Fibroblast of lung (primary cell): ENCODE data around the gene CORO6. TPM values are rescaled to one million over a fixed set of nuclear protein-coding genes. Genes with fewer than 3 reads are reported as not detected.

Experiments used
- DNase-seq, 2 donors: peaks; one replicate each; pipeline versions ENCODE4 v3.0.0 to v3.0.0-alpha.2; 2010; ENCODE audit warnings: low read depth in 2 of 2
- H2AFZ ChIP-seq: 2 replicates; pipeline ENCODE4 v1.5.1; 2012; ENCODE audit warnings: low read length, control low read depth, inconsistent platforms
- H3K27ac ChIP-seq: 2 replicates; pipeline ENCODE4 v1.5.1; 2011; ENCODE audit warnings: low read length, control low read depth; ENCODE audit not compliant: insufficient read depth
- H3K27me3 ChIP-seq: 2 replicates; pipeline ENCODE4 v1.5.1; 2011; ENCODE audit warnings: mild to moderate bottlenecking, low read length; ENCODE audit not compliant: control insufficient read depth, insufficient read depth
- H3K36me3 ChIP-seq: 2 replicates; pipeline ENCODE4 v1.5.1; 2011; ENCODE audit warnings: low read length; ENCODE audit not compliant: control insufficient read depth, insufficient read depth
- H3K4me1 ChIP-seq: 2 replicates; pipeline ENCODE4 v1.5.1; 2011; ENCODE audit warnings: low read length; ENCODE audit not compliant: control insufficient read depth, insufficient read depth; ENCODE audit errors: extremely low read depth
- H3K4me2 ChIP-seq: 2 replicates; pipeline ENCODE4 v1.5.1; 2011; ENCODE audit warnings: low read length, control low read depth; ENCODE audit not compliant: insufficient read depth; ENCODE audit errors: extremely low read depth
- H3K4me3 ChIP-seq, 4 experiments: fragments of 200-600 bp in 1 of 4; sonication (generic) in 1 of 4; replicated peaks in 1 of 4; 2 replicates each; pipeline ENCODE4 v1.5.1; 2011 to 2016; ENCODE audit warnings: low read length in 4 of 4, low read depth in 3 of 4, mild to moderate bottlenecking in 3 of 4, control low read depth in 2 of 4, inconsistent platforms in 1 of 4, mixed read lengths in 1 of 4; ENCODE audit not compliant: insufficient read depth in 1 of 4; ENCODE audit errors: control extremely low read depth in 1 of 4
- H3K79me2 ChIP-seq: 2 replicates; pipeline ENCODE4 v1.5.1; 2012; ENCODE audit warnings: mild to moderate bottlenecking, low read length, inconsistent platforms; ENCODE audit not compliant: control insufficient read depth, insufficient read depth
- H3K9ac ChIP-seq: 2 replicates; pipeline ENCODE4 v1.5.1; 2011; ENCODE audit warnings: mild to moderate bottlenecking, low read length, control low read depth; ENCODE audit not compliant: insufficient read depth
- H3K9me3 ChIP-seq: 2 replicates; pipeline ENCODE4 v1.5.1; 2012; ENCODE audit warnings: low read depth, low read length; ENCODE audit not compliant: control insufficient read depth, insufficient read depth
- H4K20me1 ChIP-seq: 2 replicates; pipeline ENCODE4 v1.5.1; 2011; ENCODE audit warnings: low read length; ENCODE audit not compliant: control insufficient read depth, insufficient read depth; ENCODE audit errors: extremely low read depth
- EZH2 ChIP-seq: IDR thresholded peaks from 2 replicates; pipeline ENCODE4 v1.5.1; 2012; ENCODE audit warnings: low read length, control low read depth, mild to moderate bottlenecking; ENCODE audit errors: missing control alignments
- polyA plus RNA-seq, 2 donors: library from polyadenylated mRNA; depleted of rRNA in 1 of 2; stranded (reverse) in 1 of 2; unstranded in 1 of 2; fragments of >200 nt; gene quantifications; 2 replicates each; pipeline ENCODE4 v1.2.1, GENCODE V29; 2011 to 2012; ENCODE audit warnings: missing spikeins in 1 of 2
- total RNA-seq: library from RNA; depleted of rRNA; stranded (reverse); fragments of >200 nt; gene quantifications from 2 replicates; pipeline ENCODE4 v1.2.1, GENCODE V29; 2014
- TF ChIP-seq, protein P1 (sequence below), 2 donors: IDR thresholded peaks in 1 of 2; conservative IDR thresholded peaks in 1 of 2; 1 replicate in 1 of 2; 2 replicates in 1 of 2; pipeline ENCODE4 v1.5.1; 2011 to 2012; ENCODE audit warnings: low read length in 2 of 2, control low read depth in 1 of 2, inconsistent platforms in 1 of 2, low read depth in 1 of 2, mild to moderate bottlenecking in 1 of 2

CORO6 gene
- total and polyA plus RNA-seq, 2 donors (not counting 1 experiment from before 2014, with no cell fraction given): 8.0 to 19.3 TPM

DNA sequence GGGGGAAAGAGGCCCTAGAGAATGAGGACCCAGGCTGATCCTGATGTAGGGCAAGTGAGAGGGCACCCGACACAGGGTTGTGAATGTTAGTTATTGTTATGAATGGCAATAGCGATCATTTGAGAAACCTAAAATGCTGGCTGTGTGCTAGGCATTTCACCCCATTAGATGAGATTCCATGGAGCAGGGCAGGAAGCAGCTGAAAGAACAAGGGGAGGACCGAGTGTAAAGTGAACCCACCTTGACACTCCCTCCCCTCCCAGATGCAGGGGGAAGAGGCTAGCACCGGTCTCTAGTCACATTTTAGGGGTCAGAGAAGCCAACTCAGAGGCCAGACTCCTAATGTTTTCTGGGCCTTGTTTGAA, 553 bp upstream of the CORO6 start:
- Histone ChIP-seq H3K4me3 (peak overlapping the region in 1 of 4 experiments; percentile 80), H3K4me2 (no peak overlapping the region)
- DNase-seq: no peak

DNA sequence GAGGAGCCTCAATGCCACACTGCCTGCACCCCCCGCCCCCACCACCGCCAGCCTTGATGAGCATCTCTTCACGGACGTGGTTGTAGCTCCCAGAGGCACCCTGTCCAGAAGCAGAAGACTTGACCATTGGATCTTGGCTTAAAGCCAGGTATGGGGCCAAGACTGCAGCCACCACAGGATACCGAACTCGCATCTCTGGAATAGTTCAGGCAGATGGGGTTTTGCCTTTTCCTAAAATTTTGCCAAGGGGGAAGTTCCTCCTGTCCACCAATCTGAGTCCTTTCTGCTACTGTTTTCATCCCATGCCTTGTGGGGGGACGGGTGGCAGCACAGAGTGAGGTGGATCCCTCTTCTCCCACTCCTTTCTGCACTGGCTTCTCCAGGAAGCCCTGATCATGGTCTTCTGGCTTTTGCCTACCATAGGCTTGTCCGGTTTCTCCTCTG, 939 bp downstream of the CORO6 start:
- no peaks in the 10 kb centered on the region for H3K9me3 ChIP-seq
- no peaks in the 10 kb centered on the region for H3K27me3 ChIP-seq
- no peak for DNase-seq
- no peaks in the 10 kb centered on the region for H3K79me2 ChIP-seq
- H3K4me2 ChIP-seq: peak overlapping the region; percentile 82
- no peak overlapping the region for H3K9ac ChIP-seq
- no peak overlapping the region for H2AFZ ChIP-seq
- H3K27ac ChIP-seq: peak overlapping the region; percentile 60
- TF ChIP-seq, protein P1, sequence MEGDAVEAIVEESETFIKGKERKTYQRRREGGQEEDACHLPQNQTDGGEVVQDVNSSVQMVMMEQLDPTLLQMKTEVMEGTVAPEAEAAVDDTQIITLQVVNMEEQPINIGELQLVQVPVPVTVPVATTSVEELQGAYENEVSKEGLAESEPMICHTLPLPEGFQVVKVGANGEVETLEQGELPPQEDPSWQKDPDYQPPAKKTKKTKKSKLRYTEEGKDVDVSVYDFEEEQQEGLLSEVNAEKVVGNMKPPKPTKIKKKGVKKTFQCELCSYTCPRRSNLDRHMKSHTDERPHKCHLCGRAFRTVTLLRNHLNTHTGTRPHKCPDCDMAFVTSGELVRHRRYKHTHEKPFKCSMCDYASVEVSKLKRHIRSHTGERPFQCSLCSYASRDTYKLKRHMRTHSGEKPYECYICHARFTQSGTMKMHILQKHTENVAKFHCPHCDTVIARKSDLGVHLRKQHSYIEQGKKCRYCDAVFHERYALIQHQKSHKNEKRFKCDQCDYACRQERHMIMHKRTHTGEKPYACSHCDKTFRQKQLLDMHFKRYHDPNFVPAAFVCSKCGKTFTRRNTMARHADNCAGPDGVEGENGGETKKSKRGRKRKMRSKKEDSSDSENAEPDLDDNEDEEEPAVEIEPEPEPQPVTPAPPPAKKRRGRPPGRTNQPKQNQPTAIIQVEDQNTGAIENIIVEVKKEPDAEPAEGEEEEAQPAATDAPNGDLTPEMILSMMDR (conservative IDR thresholded peaks at IDR 0.05 in 1 of 2, IDR thresholded peaks at IDR 0.05 in 1 of 2; ENCODE audit: low read depth in 1 of 2, low read length in 2 of 2): no peak
- TF ChIP-seq EZH2: no peak
- H4K20me1 ChIP-seq: no peaks in the 10 kb centered on the region
- no peaks in the 10 kb centered on the region for H3K36me3 ChIP-seq
- peak overlapping the region; percentile 56 to 86 (median 78) for H3K4me3 ChIP-seq
- H3K4me1 ChIP-seq: peaks cover 22% of the 10 kb centered on the region

More for the DNA sequence above, 553 bp upstream of the CORO6 start:
- H2AFZ ChIP-seq: no peak overlapping the region
- H3K9me3 ChIP-seq: no peaks in the 10 kb centered on the region
- no peak for TF ChIP-seq EZH2
- TF ChIP-seq, protein P1 (conservative IDR thresholded peaks at IDR 0.05 in 1 of 2, IDR thresholded peaks at IDR 0.05 in 1 of 2; ENCODE audit: low read depth in 1 of 2, low read length in 2 of 2): no peak
- no peaks in the 10 kb centered on the region for H4K20me1 ChIP-seq
- peaks cover 19% of the 10 kb centered on the region for H3K4me1 ChIP-seq
- no peak overlapping the region for H3K9ac ChIP-seq
- no peaks in the 10 kb centered on the region for H3K27me3 ChIP-seq
- no peak overlapping the region for H3K27ac ChIP-seq
- no peaks in the 10 kb centered on the region for H3K79me2 ChIP-seq
- peaks cover 1% of the 10 kb centered on the region for H3K36me3 ChIP-seq

DNA sequence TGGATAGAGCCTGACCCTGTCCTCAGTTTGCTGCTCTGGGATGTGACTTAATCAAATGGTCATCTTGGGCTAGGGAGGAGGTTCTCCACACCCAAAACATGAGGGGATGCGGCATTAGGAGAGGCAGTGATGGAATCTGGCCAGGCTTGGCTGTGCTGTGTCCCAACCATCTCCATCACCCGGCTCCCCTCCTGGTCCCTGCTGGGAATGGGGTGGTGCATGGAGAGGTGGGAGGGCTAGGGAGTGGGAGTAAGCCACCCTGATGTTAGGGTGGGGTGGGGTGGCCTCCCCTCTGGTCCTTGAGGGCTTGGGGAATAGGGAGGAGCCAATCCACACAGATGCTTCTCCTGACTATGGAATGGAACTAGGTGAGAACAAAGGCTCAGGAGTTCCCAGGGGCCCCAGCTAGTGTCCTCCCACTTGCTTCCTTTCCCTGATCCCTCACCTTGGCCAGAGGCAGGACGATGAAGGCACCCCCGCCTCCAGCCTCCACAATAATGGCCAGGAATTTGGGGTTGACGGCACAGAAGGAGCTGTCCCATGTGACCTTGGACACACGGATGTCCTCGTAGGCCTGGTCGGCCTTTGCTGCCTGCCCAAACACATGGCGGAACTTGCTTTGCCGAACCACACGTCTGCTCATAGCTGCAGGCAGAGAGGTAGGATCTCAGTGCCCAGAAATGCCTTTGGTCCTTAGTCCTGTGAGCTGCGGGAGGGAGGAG, 1.8 kb downstream of the CORO6 start:
- Histone ChIP-seq H3K4me1 (peaks cover 24% of the 10 kb centered on the region), H3K4me3 (no peak overlapping the region), H4K20me1 (no peaks in the 10 kb centered on the region), H3K9ac (no peak overlapping the region), H3K27me3 (no peaks in the 10 kb centered on the region), H3K27ac (no peak overlapping the region), H2AFZ (no peak overlapping the region), H3K79me2 (no peaks in the 10 kb centered on the region), H3K9me3 (no peaks in the 10 kb centered on the region), H3K4me2 (no peak overlapping the region), H3K36me3 (no peaks in the 10 kb centered on the region)
- TF ChIP-seq, protein P1 (conservative IDR thresholded peaks at IDR 0.05 in 1 of 2, IDR thresholded peaks at IDR 0.05 in 1 of 2; ENCODE audit: low read depth in 1 of 2, low read length in 2 of 2): no peak
- no peak for TF ChIP-seq EZH2
- DNase-seq: no peak
